ENCODE data around the gene DPF3.

DPF3 gene

DNA sequence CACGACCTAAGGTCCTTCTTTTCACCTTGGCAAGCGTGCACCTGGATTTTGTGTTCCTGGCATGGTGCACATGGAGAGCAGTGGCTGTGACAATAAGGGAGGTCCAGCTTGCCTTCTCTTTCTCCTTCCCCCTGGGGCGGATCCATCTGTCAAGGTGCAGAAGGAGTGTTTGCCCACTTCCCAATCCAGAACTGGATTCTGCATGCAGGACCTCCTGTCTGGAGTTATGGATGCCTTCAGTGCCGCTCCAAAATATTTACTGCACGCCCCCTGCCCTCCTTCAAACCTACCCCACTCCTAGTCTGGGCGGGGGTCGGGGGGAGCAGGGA is 192.7 kb downstream of the DPF3 start:
- ChIA-PET POLR2A (no interaction called here), CTCF (no interaction called here)
- no peak for TF ChIP-seq BHLHE40 (IDR thresholded peaks at IDR 0.05; ENCODE audit: borderline replicate concordance)
- TF ChIP-seq SUZ12 (IDR thresholded peaks at IDR 0.05): no peak
- TF ChIP-seq, protein P1, sequence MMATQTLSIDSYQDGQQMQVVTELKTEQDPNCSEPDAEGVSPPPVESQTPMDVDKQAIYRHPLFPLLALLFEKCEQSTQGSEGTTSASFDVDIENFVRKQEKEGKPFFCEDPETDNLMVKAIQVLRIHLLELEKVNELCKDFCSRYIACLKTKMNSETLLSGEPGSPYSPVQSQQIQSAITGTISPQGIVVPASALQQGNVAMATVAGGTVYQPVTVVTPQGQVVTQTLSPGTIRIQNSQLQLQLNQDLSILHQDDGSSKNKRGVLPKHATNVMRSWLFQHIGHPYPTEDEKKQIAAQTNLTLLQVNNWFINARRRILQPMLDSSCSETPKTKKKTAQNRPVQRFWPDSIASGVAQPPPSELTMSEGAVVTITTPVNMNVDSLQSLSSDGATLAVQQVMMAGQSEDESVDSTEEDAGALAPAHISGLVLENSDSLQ (IDR thresholded peaks at IDR 0.05): no peak
- no peak for TF ChIP-seq ZNF384 (IDR thresholded peaks at IDR 0.05)
- no peak for TF ChIP-seq NFRKB (IDR thresholded peaks at IDR 0.05)
- no peak for TF ChIP-seq TARDBP (IDR thresholded peaks at IDR 0.05)
- no peak for TF ChIP-seq FOXK2 (IDR thresholded peaks at IDR 0.05)
- TF ChIP-seq ARNT (IDR thresholded peaks at IDR 0.05): no peak
- TF ChIP-seq FOXA1 (IDR thresholded peaks at IDR 0.05): no peak
- no peak for TF ChIP-seq LEF1 (IDR thresholded peaks at IDR 0.05; ENCODE audit: borderline replicate concordance)
- no peak for TF ChIP-seq CTBP1 (IDR thresholded peaks at IDR 0.05; ENCODE audit: borderline replicate concordance)
- TF ChIP-seq L3MBTL2 (conservative IDR thresholded peaks at IDR 0.05): no peak
- TF ChIP-seq FOXM1 (IDR thresholded peaks at IDR 0.05; ENCODE audit: borderline replicate concordance): no peak
- no peak for TF ChIP-seq SP1 (IDR thresholded peaks at IDR 0.05)
- no peak for TF ChIP-seq HDGF (IDR thresholded peaks at IDR 0.05; ENCODE audit: borderline replicate concordance)
- TF ChIP-seq ELF4 (IDR thresholded peaks at IDR 0.05): no peak

GRCh38 chr14:72700338-72701236 is 193.3 kb downstream of the DPF3 start:
- POLR2A ChIA-PET: no interaction called here
- DNase-seq (ENCODE audit: extremely low spot score): no peak
- TF ChIP-seq SUZ12 (IDR thresholded peaks at IDR 0.05) (no peak), L3MBTL2 (conservative IDR thresholded peaks at IDR 0.05) (no peak), NFRKB (IDR thresholded peaks at IDR 0.05) (no peak), ARNT (IDR thresholded peaks at IDR 0.05) (no peak), ZNF384 (IDR thresholded peaks at IDR 0.05) (no peak)
- TF ChIP-seq, protein P1 (IDR thresholded peaks at IDR 0.05): no peak
- CTCF ChIA-PET: interaction anchor here (0.5 kb wide), 1 partner anchor 119 kb away, joined by 3 read pairs; no protein-coding TSS in a partner anchor

More for the DNA sequence above, 192.7 kb downstream of the DPF3 start:
- DNase-seq (ENCODE audit: extremely low spot score): no peak

- CTCF ChIA-PET: no interaction called here
- DNase-seq (ENCODE audit: extremely low spot score): no peak
- TF ChIP-seq L3MBTL2 (conservative IDR thresholded peaks at IDR 0.05) (no peak), TARDBP (IDR thresholded peaks at IDR 0.05) (no peak), BHLHE40 (IDR thresholded peaks at IDR 0.05; ENCODE audit: borderline replicate concordance) (no peak), SP1 (IDR thresholded peaks at IDR 0.05) (no peak), CTBP1 (IDR thresholded peaks at IDR 0.05; ENCODE audit: borderline replicate concordance) (no peak), NFRKB (IDR thresholded peaks at IDR 0.05) (no peak), ZNF384 (IDR thresholded peaks at IDR 0.05) (no peak), ARNT (IDR thresholded peaks at IDR 0.05) (no peak), ELF4 (IDR thresholded peaks at IDR 0.05) (no peak), SUZ12 (IDR thresholded peaks at IDR 0.05) (no peak), FOXM1 (IDR thresholded peaks at IDR 0.05; ENCODE audit: borderline replicate concordance) (no peak), HDGF (IDR thresholded peaks at IDR 0.05; ENCODE audit: borderline replicate concordance) (no peak), FOXA1 (IDR thresholded peaks at IDR 0.05) (no peak), LEF1 (IDR thresholded peaks at IDR 0.05; ENCODE audit: borderline replicate concordance) (no peak)
- TF ChIP-seq, protein P1 (IDR thresholded peaks at IDR 0.05): no peak
- POLR2A ChIA-PET: no interaction called here
Observed at GRCh38 chr14:72699852-72700257, 194.0 kb downstream of the DPF3 start.

DNA sequence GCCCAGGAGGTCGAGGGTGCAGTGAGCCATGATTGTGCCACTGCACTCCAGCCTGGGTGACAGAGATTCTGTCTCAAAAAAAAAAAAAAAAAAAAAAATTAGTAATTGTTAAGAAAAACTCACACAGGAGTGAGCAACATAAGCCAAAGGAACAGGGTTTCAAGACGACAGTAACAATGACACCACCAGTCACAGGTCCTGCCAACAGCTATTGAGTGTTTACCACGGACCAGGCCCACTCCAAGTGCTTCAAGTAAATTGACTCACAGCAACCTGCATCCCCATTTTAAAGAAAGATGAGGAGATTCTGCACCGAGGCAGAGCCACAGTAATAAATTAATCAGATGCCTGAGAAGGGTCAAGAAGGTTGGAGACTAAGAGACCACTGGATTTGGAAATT is 194.5 kb downstream of the DPF3 start:
- POLR2A ChIA-PET: no interaction called here
- CTCF ChIA-PET: no interaction called here
- DNase-seq (ENCODE audit: extremely low spot score): no peak
- TF ChIP-seq FOXA1 (IDR thresholded peaks at IDR 0.05): no peak
- no peak for TF ChIP-seq SP1 (IDR thresholded peaks at IDR 0.05)
- no peak for TF ChIP-seq TARDBP (IDR thresholded peaks at IDR 0.05)
- TF ChIP-seq, protein P1 (IDR thresholded peaks at IDR 0.05): no peak
- no peak for TF ChIP-seq SUZ12 (IDR thresholded peaks at IDR 0.05)
- no peak for TF ChIP-seq BHLHE40 (IDR thresholded peaks at IDR 0.05; ENCODE audit: borderline replicate concordance)
- no peak for TF ChIP-seq FOXK2 (IDR thresholded peaks at IDR 0.05)

- ChIA-PET CTCF (no interaction called here), POLR2A (no interaction called here)
- peak; percentile 45 for DNase-seq (ENCODE audit: extremely low spot score)
- TF ChIP-seq SUZ12 (IDR thresholded peaks at IDR 0.05): no peak
- no peak for TF ChIP-seq ZNF384 (IDR thresholded peaks at IDR 0.05)
- no peak for TF ChIP-seq L3MBTL2 (conservative IDR thresholded peaks at IDR 0.05)
- TF ChIP-seq NFRKB (IDR thresholded peaks at IDR 0.05): no peak
- no peak for TF ChIP-seq ELF4 (IDR thresholded peaks at IDR 0.05)
- no peak for TF ChIP-seq ARNT (IDR thresholded peaks at IDR 0.05)
Observed at GRCh38 chr14:72692696-72693095, 201.2 kb downstream of the DPF3 start.

GRCh38 chr14:72690324-72690723 is 203.6 kb downstream of the DPF3 start:
- POLR2A ChIA-PET: no interaction called here
- TF ChIP-seq SUZ12 (IDR thresholded peaks at IDR 0.05): peak; percentile 49; the same call in 1 of the 2 replicates
- no peak for TF ChIP-seq ARNT (IDR thresholded peaks at IDR 0.05)
- TF ChIP-seq L3MBTL2 (conservative IDR thresholded peaks at IDR 0.05): no peak
- TF ChIP-seq, protein P1 (IDR thresholded peaks at IDR 0.05): no peak
- no peak for TF ChIP-seq ZNF384 (IDR thresholded peaks at IDR 0.05)
- TF ChIP-seq FOXK2 (IDR thresholded peaks at IDR 0.05): no peak
- TF ChIP-seq HDGF (IDR thresholded peaks at IDR 0.05; ENCODE audit: borderline replicate concordance): no peak
- no peak for TF ChIP-seq NFRKB (IDR thresholded peaks at IDR 0.05)
- no peak for TF ChIP-seq TARDBP (IDR thresholded peaks at IDR 0.05)
- TF ChIP-seq FOXA1 (IDR thresholded peaks at IDR 0.05): no peak
- TF ChIP-seq BHLHE40 (IDR thresholded peaks at IDR 0.05; ENCODE audit: borderline replicate concordance): no peak
- TF ChIP-seq ELF4 (IDR thresholded peaks at IDR 0.05): 0 out of 2 replicates have a peak, but pooled peaks have one; percentile 9
- TF ChIP-seq CTBP1 (IDR thresholded peaks at IDR 0.05; ENCODE audit: borderline replicate concordance): no peak
- DNase-seq (ENCODE audit: extremely low spot score): no peak
- CTCF ChIA-PET: no interaction called here

All from HEK293T (cell line).